ENCODE results near the gene RASA4.
"Not testable (repeated sequence)": the region's sequence is repeated elsewhere in the genome, so short reads cannot be mapped to it uniquely, and the experiment has no call there.

GRCh38 chr7:102531583-102531982 lies 85.0 kb downstream of the RASA4 start:
- TF ChIP-seq, protein P1, sequence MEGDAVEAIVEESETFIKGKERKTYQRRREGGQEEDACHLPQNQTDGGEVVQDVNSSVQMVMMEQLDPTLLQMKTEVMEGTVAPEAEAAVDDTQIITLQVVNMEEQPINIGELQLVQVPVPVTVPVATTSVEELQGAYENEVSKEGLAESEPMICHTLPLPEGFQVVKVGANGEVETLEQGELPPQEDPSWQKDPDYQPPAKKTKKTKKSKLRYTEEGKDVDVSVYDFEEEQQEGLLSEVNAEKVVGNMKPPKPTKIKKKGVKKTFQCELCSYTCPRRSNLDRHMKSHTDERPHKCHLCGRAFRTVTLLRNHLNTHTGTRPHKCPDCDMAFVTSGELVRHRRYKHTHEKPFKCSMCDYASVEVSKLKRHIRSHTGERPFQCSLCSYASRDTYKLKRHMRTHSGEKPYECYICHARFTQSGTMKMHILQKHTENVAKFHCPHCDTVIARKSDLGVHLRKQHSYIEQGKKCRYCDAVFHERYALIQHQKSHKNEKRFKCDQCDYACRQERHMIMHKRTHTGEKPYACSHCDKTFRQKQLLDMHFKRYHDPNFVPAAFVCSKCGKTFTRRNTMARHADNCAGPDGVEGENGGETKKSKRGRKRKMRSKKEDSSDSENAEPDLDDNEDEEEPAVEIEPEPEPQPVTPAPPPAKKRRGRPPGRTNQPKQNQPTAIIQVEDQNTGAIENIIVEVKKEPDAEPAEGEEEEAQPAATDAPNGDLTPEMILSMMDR (IDR thresholded peaks at IDR 0.05) = not testable (repeated sequence)
- not testable (repeated sequence) for TF ChIP-seq ZFX (IDR thresholded peaks at IDR 0.05; ENCODE audit: borderline replicate concordance)

Measured in 22Rv1 (cell line).